ENCODE measurements around the gene SPATS1.

SPATS1 gene, protein sequence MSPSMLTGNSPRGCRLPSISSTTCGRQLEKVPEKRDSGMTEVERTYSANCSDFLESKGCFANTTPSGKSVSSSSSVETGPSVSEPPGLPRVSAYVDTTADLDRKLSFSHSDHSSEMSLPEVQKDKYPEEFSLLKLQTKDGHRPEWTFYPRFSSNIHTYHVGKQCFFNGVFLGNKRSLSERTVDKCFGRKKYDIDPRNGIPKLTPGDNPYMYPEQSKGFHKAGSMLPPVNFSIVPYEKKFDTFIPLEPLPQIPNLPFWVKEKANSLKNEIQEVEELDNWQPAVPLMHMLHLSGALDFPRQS

GRCh38 chr6:44342489-44342888 is at the start of gene SPATS1:
Gene SPATS1, plus strand, starts transcription at chr6:44342650. Its CDS starts 446 bp downstream, at chr6:44343096.
- DNase-seq: no peak

- DNase-seq: no peak
These were observed 49.6 kb upstream of the SPATS1 start for GRCh38 chr6:44292661-44293365.

- no peak for DNase-seq
These were observed 47.3 kb upstream of the SPATS1 start for GRCh38 chr6:44294832-44295791.

DNA sequence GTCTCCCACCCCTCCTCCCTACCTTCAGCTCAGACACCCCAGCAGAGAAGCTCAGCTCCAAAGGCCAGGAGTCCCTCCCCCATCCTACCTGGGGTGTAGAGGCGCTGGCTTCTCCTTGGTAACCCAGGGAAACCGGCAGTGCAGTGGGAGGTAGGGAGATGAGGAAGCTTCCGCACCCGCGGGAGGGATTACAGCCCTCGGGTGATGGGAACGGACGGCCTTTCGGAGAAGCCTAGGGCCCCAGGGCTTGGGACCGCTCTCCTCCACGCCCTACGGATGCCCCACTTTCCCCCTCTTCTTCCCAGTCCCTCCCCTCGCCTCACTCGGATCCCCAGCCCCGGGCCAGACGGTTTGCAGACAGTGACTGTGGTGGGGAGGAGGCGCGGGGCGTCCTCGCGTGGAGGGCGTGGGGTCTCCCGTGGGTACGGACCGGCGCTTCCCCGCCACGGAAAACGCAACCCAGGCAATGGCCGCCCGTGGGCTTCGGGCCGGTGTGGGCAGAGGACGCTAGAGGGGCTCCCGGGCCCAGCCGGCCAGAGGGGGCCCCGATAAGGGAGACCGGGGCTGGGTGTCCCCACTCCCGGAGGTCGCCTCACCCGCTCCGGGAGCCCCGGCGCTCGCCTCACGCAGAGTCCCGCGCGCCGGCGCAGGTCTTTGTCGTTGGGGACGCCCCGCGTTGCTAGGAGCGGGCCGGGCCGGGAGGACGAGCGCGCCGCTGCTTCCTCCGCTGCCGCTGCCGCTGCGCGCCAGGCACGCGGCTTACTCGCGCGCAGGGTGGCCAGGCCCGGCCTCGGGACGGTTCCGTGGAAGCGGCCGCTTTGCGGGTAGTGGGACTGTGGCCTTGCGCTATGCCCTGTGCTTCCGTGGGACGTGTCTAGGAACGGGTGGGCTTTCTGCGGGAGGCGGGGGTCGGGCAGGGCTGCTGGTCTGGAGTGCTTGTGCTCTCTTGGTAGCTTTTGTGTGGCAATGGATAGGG is 45.1 kb upstream of the SPATS1 start:
- DNase-seq: no peak

DNA sequence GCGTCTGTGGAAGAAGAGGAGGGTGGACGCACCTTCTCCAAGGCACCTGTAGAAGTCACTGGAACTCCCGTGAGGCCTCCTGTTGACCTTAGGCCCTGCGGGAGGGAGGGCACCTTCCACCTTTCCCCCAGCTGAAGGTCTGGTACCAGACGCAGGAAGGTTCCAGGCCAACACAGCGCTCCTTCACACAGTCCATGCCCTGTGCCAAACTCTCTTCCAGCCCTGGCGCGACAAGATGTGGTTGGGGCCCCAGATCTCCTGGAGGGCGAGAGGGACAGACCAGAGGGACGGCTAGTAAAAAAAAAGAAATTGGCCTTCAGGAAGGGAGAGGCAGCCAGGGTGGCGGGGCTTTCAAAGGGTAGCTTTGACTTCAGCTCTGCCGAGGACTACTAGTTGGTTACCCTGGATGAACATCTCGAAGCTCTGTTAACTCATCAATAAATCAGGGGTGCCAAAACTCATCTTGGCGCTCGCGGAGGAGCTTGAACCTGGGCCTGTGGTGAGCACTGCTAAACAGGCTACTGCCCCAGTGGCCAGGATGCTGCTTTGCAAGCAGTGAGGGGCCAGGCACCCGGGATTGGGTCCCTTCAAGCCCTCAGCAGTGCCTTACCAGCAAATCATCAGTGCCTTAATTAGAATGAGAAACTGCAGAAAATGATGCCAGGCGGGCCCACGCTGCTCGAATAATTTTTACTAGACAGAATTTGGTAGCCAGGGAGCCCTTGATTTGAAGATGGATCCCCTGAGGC is 44.2 kb upstream of the SPATS1 start:
- no peak for DNase-seq

DNA sequence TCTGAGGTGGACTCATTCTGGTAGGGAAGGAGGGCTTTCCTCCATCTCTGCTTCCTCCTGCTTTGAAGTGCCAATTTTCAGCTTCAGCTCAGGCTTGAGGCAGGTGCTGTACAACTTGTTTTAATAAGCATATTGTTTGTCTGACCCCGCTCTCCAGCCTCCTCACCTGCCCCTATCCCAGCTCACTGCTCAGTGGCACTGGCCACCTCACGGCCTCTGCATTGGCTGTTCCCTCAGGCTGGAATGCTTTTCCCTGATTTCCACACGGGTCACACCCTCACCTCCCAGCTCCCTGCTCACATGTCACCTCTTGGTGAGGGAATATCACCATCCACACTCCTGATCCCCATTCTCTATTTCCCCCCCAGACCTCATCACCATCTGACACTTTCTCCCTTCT is 43.6 kb upstream of the SPATS1 start:
- no peak for DNase-seq

DNA sequence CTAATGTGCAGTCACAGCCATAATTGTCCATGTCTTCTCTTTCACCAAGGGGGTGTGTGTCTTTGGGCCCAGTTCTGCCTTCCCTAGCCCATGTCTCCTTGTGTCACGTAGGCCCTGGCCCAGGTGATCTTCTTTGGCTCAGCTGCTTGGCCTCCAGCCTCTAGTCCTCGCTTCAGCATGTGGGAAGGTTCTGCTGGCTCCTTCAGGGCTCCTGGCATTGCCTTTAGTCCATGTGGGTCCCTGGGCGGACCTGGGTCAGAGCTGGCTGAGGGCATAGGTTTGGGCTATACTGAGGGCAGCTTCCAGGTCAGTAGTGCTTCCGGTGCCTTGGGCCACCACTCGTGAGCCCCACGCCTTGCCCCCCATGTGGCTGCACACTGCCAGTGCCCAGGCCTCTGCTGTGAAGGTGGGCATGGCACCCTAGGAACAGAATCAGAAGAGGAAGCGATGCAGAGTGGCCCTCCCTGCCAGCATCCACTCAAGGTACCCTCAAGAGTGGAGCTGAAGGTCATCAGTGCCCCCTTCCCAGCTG is 42.1 kb upstream of the SPATS1 start:
- no peak for DNase-seq

GRCh38 chr6:44301106-44301505 is 41.3 kb upstream of the SPATS1 start:
- no peak for DNase-seq

- no peak for DNase-seq
These were observed 40.5 kb upstream of the SPATS1 start for GRCh38 chr6:44301782-44302564.

DNA sequence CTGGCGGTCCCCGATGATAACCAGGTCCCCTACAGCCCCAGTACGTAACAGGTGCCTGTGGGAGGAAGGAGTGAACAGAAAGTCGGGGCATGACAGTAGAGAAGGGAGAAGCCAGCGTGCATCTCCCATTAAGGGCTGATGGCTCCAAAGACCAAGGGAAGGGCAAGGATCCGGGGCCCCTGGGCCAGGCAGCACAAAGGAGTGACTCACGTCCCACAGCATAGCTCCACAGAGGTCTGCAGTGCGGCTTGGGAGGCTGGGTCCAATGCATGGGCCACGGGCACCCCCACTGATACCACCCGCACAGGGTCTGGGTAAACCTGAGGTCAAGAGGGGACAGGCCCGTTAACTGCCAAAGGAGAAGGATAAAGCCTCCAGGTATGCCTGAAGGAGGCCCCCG is 39.6 kb upstream of the SPATS1 start:
- DNase-seq: no peak

GRCh38 chr6:44303842-44304241 is 38.6 kb upstream of the SPATS1 start:
- DNase-seq: no peak

DNA sequence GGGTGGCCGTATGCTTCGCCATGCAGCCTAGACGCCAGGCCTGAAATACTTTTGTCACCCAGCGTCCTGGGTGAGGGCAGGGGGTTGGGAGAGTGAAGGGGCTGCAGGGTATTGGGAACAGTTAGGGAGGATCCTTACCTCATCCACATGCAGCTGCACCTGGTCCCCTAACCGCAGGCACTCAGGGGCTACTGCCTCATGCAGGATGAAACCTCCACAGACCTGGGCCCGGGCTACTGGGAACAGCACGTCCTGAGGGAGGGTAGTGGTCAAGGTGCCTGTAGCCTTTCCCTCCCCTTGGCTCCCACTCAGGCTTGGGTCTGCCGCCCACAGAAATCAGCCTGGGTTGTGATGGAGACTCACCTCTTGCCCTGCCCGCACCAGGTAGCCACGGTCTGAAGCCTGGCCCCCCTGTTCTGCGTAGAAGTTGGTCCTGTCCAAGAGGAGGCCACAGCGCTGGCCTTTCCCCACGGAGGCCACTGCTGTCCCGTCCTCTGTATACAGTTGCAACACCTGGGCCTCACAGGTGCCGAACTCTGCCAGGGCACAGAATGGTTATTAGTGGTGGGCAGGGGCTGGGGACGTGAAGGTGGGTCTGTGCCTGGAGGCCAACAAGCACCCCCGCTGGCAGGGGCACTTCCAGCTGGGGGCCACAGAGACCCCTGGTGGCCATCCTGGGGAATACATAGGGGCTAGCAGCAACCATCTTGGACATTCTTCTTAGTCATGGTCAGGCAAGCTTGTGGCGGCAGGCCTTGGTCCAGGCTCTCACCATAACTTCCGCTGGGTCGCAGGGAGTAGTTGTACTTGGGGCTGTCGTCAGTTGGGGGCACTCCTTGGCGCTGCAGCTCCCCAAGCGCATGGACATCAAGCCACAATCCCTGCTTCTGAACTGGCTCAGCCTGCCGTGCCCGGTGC is 37.9 kb upstream of the SPATS1 start:
- no peak for DNase-seq

- no peak for DNase-seq
These were observed 37.2 kb upstream of the SPATS1 start for GRCh38 chr6:44305200-44305725.

DNA sequence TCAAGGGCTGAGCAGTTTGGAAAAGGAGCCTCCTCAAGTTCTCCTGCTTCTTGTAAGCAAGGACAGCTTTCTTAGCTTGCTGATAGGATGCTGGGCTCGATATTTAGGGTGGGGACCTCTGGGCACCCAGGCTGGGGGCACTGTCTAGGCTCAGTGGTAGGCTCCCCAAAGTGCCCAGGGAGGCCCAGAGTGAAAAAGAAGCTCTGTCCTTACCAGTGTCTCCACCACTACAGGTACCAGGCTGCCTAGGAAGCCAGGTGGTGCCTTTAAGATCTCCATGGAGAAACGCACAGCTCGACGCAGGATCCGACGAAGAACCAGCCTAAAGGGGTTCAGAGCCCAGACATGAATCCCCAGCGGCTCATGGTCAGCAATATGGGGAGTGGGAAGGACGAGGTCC is 35.7 kb upstream of the SPATS1 start:
- no peak for DNase-seq

GRCh38 chr6:44307217-44307616 is 35.2 kb upstream of the SPATS1 start:
- no peak for DNase-seq

GRCh38 chr6:44309092-44309491 is 33.4 kb upstream of the SPATS1 start:
- no peak for DNase-seq

GRCh38 chr6:44309631-44310030 is 32.8 kb upstream of the SPATS1 start:
- no peak for DNase-seq

GRCh38 chr6:44310241-44310640 is 32.2 kb upstream of the SPATS1 start:
- no peak for DNase-seq

GRCh38 chr6:44311304-44311703 is 31.1 kb upstream of the SPATS1 start:
- no peak for DNase-seq

All from GF-D8 (cell line).